ENCODE results near the gene AGAP2. TPM values are rescaled to one million over a fixed set of nuclear protein-coding genes. Genes with fewer than 3 reads are reported as not detected.

AGAP2 gene
- polyA plus RNA-seq, 3 donors = 0.20 to 3.4 (median 0.65) TPM

- no peak for DNase-seq
- H3K79me2 ChIP-seq (ENCODE audit: insufficient read depth, low read length) = no peaks in the 10 kb centered on the region
- peaks cover 7 to 11% of the 10 kb centered on the region in 2 donors for H3K27me3 ChIP-seq (ENCODE audit: control insufficient read depth in 2 of 2, insufficient read depth in 2 of 2, low read length in 2 of 2)
- WGBS (ENCODE audit: insufficient coverage) = no CpG with 5 or more reads among the region's 2 CpGs
- no peak overlapping the region for H3K4me2 ChIP-seq (replicated peaks; ENCODE audit: extremely low read depth, low read length, poor library complexity, severe bottlenecking)
- no peak overlapping the region for H2AFZ ChIP-seq (ENCODE audit: insufficient read depth, low read depth, low read length, poor library complexity, severe bottlenecking)
- peaks cover 4 to 5% of the 10 kb centered on the region in 2 donors for H3K4me1 ChIP-seq (ENCODE audit: control insufficient read depth in 1 of 2, insufficient read depth in 2 of 2, low read length in 2 of 2)
- H3K4me3 ChIP-seq (replicated peaks in 1 of 3; ENCODE audit: low read depth in 2 of 3, low read length in 3 of 3) = no peak overlapping the region
- no peak overlapping the region for H3K27ac ChIP-seq (ENCODE audit: low read depth in 1 of 2, low read length in 2 of 2)
- Mint-ChIP-seq H3K27me3 (ENCODE audit: low read depth in 3 of 3) (peaks cover 17 to 40% (median 22%) of the 10 kb centered on the region in 3 donors), H3K4me1 (no peaks in the 10 kb centered on the region), H3K36me3 (no peaks in the 10 kb centered on the region), H3K4me3 (no peak overlapping the region), H3K9me3 (peaks cover 0 to 11% (median 4%) of the 10 kb centered on the region in 7 donors), H3K27ac (no peak overlapping the region)
- no peaks in the 10 kb centered on the region for H3K36me3 ChIP-seq (replicated peaks in 1 of 2; ENCODE audit: control insufficient read depth in 1 of 2, insufficient read depth in 2 of 2, low read length in 2 of 2)
- intact Hi-C loops (cut with micrococcal nuclease) = no loop called here
- no peaks in the 10 kb centered on the region for H3K9me3 ChIP-seq (replicated peaks in 1 of 2; ENCODE audit: control insufficient read depth in 1 of 2, insufficient read depth in 1 of 2, low read length in 2 of 2)
- H3K9ac ChIP-seq (ENCODE audit: insufficient read depth, low read length, poor library complexity, severe bottlenecking) = no peak overlapping the region
- H4K20me1 ChIP-seq (ENCODE audit: insufficient read depth, low read length) = no peaks in the 10 kb centered on the region
- no peak for TF ChIP-seq CTCF (IDR thresholded peaks at IDR 0.05)
Measured at GRCh38 chr12:57688931-57689330, 49.6 kb downstream of the AGAP2 start.

- Mint-ChIP-seq H3K27ac (no peak overlapping the region), H3K4me3 (no peak overlapping the region), H3K27me3 (ENCODE audit: low read depth in 3 of 3) (peaks cover 17 to 41% (median 22%) of the 10 kb centered on the region in 3 donors), H3K36me3 (no peaks in the 10 kb centered on the region), H3K4me1 (no peaks in the 10 kb centered on the region), H3K9me3 (peaks cover 0 to 12% (median 4%) of the 10 kb centered on the region in 7 donors)
- Histone ChIP-seq H3K4me2 (replicated peaks; ENCODE audit: extremely low read depth, low read length, poor library complexity, severe bottlenecking) (no peak overlapping the region), H3K27ac (ENCODE audit: low read depth in 1 of 2, low read length in 2 of 2) (no peak overlapping the region), H3K27me3 (ENCODE audit: control insufficient read depth in 2 of 2, insufficient read depth in 2 of 2, low read length in 2 of 2) (peaks cover 7 to 11% of the 10 kb centered on the region in 2 donors), H2AFZ (ENCODE audit: insufficient read depth, low read depth, low read length, poor library complexity, severe bottlenecking) (no peak overlapping the region), H3K4me1 (ENCODE audit: control insufficient read depth in 1 of 2, insufficient read depth in 2 of 2, low read length in 2 of 2) (no peaks in the 10 kb centered on the region), H3K36me3 (replicated peaks in 1 of 2; ENCODE audit: control insufficient read depth in 1 of 2, insufficient read depth in 2 of 2, low read length in 2 of 2) (no peaks in the 10 kb centered on the region), H3K9ac (ENCODE audit: insufficient read depth, low read length, poor library complexity, severe bottlenecking) (no peak overlapping the region), H4K20me1 (ENCODE audit: insufficient read depth, low read length) (no peaks in the 10 kb centered on the region), H3K9me3 (replicated peaks in 1 of 2; ENCODE audit: control insufficient read depth in 1 of 2, insufficient read depth in 1 of 2, low read length in 2 of 2) (no peaks in the 10 kb centered on the region), H3K4me3 (replicated peaks in 1 of 3; ENCODE audit: low read depth in 2 of 3, low read length in 3 of 3) (no peak overlapping the region), H3K79me2 (ENCODE audit: insufficient read depth, low read length) (no peaks in the 10 kb centered on the region)
- TF ChIP-seq CTCF (IDR thresholded peaks at IDR 0.05) = no peak
- intact Hi-C loops (cut with micrococcal nuclease) = no loop called here
- WGBS (ENCODE audit: insufficient coverage) = no CpG with 5 or more reads among the region's 4 CpGs
- DNase-seq = no peak
Measured at GRCh38 chr12:57687862-57688261, 50.7 kb downstream of the AGAP2 start.

Measured in CD14-positive monocyte (primary cell).